ENCODE measurements around the gene CDC5L.
A peak's percentile ranks its signal among the peaks of the same experiment; 100 is the strongest.

CDC5L gene

GRCh38 chr6:44373051-44373450 lies 14.5 kb upstream of the CDC5L start:
- DNase-seq, result no peak

DNA sequence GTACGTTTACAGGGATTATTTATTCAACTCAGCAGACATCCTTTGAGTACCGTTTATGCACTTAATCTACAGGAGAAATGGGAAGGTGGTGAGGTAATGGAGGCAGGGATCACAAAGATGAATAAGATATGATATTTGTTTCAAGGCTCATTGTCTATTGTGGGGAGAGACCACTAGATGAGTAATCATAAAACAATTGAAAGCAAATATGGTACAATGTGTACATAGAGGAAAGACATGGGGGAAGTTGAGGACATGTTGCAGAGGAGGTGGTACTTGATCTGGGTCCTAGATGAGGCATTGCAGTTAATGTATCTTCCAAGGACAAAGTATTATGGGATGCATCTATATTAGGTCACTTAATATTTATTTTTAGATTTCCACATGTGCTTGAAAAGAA lies 13.7 kb upstream of the CDC5L start:
- DNase-seq, result no peak

GRCh38 chr6:44375071-44375470 lies 12.4 kb upstream of the CDC5L start:
- DNase-seq, result no peak

DNA sequence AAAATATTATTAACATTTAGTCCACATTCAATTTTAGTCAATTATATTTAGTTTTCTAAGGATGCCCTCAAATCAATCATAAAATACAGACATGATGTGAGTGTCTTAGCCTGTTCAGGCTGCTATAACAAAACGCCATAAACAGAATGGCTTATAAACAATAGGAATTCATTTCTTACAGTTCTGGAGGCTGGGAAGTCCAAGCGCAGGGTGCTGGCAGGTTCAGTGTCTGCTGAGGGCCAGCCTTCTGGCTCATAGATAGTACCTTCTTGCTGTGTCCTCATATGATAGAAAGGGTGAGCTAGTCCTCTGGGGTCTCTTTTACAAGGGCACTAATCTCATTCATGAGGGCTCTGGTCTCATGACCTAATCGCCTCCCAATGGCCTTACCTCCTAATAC lies 10.0 kb upstream of the CDC5L start:
- no peak for DNase-seq

DNA sequence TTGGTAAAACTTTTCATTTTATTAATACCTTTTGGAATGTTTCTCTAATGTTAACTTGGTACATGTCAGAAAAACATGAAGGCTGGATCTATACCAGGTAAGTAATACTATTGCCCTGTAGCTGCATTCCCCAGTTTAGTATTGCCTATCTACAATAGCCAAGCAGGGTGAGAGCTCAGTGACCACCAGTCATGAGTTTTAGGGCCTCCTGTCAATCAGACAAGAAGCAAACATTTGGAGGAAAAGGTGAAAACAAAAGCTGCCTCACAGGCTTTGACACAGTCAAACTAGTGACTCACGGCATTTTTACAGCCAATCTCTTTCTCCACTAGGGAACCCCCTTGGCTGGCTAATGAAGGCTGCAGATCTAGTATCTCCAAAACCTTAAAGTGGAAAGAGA lies 9.5 kb upstream of the CDC5L start:
- DNase-seq, result no peak

DNA sequence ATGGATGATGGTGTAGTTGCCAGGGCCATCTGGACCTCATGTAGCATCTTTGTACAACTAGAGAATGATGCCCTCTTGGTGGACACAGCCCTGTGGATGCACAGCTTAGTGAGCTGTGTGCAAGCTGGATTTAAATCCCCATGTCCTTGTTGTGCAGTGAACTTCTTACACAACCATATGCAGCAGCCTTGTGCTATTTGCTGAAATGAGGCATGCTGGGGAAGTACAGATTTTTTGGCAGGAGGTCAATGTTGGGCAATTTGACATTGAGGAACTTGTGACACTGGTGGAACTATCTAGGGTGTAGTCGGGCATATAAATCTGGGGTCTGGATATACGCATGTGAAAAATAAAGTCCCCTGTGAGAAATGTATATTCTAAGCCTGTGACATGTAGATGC lies 5.8 kb upstream of the CDC5L start:
- peak in 8 of 58 donors; percentile 2 to 33 (median 6) for DNase-seq

DNA sequence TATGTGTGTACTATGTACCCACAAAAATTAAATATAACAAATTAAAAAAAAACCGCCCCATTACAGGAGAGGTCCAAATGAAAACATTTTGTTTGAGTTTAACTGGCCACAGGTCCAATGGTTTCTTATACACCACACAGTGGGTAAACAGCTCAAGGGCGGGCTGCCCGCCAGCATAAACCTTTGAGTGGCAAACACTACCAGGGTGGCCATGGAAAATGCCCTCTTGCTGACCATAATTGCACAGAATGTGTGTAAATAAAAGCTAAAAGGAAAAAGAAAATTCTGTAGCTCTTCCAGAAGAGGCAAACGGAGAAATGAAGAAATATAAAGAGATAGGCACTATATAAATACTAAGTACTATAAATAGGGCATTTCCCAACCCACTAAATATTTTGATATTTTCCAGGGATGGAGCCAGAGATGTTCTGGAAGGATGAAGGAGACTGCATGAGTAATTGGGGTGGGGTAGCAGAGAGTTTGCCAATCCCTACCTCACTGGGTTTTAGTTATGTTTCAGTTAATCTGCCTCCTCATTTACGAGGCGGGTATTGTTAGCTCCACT lies 1.1 kb upstream of the CDC5L start:
- DNase-seq, result no peak

- DNase-seq, result peak in 3 of 58 donors; percentile 28 to 64 (median 34)
Measured at GRCh38 chr6:44386929-44387345, 569 bp upstream of the CDC5L start.

DNA sequence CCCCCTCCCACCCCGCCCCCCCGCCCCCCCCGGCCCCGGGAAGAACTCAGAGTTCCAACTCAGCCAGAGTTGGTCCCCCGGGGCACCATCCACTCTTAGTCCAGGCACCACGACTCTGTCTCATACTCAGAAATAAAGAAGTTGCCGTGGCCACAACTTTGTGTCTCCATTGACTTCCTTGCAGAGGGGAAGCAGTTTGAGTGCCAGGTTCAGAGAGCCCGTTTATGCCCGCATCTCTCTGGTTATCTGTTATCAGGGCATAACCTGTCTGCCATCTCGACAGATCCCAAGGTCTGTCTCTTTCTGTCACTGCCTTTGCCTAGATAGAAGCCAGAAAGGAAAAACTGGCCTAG lies 605 bp downstream of the CDC5L start:
- DNase-seq, result peak in 2 of 58 donors; percentile 29 to 50

- DNase-seq, result no peak
Measured at GRCh38 chr6:44388887-44389286, 1.4 kb downstream of the CDC5L start.

DNA sequence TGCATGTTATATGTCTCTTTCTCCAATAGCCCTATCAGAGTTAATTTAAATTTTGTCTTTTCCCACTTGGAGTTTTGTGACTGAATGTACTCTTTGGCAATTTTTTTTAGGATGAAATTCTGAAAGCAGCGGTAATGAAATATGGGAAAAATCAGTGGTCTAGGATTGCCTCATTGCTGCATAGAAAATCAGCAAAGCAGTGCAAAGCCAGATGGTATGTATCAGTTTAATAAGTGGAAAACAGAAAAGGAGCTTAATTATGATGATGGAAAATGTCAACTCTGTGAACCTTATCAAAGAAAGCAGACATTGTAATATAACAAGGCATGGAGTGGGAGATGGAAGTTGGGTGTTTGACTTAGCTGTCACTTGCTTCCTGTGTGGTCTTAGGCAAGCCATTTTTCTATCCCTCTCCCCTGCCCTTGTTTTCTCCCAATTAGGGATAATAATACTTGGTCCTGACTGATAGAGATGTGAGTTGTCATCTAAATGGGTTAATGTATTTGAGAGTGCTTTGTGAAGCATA lies 2.7 kb downstream of the CDC5L start:
- no peak for DNase-seq

DNA sequence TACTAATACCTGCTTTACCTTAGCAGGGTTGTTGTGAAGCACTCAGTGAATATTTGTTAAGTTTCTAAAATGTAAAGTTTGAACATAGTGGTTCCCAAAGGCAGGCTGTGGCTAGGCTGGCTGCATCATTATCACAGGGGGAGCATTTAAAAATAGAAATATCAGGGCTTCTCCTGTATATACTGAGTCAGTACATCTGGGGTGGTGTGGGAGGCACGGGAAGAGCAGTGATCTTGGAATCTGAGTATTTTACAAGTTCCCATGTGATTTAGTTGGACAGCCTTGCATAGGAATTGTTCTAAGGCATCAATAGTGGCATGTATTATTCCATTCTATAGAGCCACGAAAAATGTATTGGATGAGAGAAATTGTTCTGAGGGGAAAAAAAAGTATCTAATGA lies 8.0 kb downstream of the CDC5L start:
- DNase-seq, result no peak

GRCh38 chr6:44396968-44397367 lies 9.5 kb downstream of the CDC5L start:
- peak in 2 of 58 donors; percentile 2 to 3 for DNase-seq

GRCh38 chr6:44397424-44398164 lies 10.1 kb downstream of the CDC5L start:
- peak in 1 of 58 donors; percentile 15 for DNase-seq

GRCh38 chr6:44399991-44400390 lies 12.5 kb downstream of the CDC5L start:
- no peak for DNase-seq

GRCh38 chr6:44400572-44400971 lies 13.1 kb downstream of the CDC5L start:
- DNase-seq, result no peak

- no peak for DNase-seq
Measured at GRCh38 chr6:44401138-44401537, 13.6 kb downstream of the CDC5L start.

DNA sequence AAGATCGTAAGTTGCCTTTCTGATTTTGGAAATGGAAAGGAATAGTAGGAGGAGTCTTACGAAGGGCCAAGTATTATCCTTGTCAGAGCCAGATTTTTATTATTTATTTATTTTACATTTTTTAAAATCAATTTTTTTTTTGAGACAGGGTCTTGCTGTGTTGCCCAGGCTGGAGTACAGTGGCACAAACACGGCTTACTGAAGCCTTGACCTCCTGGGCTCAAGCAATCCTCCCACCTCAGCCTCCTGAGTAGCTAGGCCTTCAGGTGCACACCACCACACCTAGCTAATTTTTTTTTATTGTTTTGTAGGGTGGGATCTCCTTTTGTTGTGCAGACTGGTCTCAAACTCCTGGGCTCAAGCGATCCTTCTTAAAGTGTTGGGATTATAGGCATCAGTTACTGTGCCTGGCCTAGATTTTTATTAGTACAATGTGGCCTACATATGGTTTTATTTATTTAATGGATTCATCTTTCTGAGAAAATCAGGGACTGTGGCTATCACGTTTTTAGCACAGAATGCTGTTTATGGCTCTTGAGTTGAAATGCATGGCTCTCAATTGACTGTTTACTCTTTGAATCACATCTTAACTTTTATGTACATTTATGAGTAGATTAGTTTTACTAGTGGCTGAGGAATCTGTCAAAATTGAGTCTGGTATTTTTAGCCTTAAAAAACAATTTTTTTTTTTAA lies 16.7 kb downstream of the CDC5L start:
- DNase-seq, result no peak

- DNase-seq, result no peak
Measured at GRCh38 chr6:44404715-44405099, 17.2 kb downstream of the CDC5L start.

GRCh38 chr6:44407951-44408670 lies 20.6 kb downstream of the CDC5L start:
- DNase-seq, result peak in 1 of 58 donors; percentile 5

DNA sequence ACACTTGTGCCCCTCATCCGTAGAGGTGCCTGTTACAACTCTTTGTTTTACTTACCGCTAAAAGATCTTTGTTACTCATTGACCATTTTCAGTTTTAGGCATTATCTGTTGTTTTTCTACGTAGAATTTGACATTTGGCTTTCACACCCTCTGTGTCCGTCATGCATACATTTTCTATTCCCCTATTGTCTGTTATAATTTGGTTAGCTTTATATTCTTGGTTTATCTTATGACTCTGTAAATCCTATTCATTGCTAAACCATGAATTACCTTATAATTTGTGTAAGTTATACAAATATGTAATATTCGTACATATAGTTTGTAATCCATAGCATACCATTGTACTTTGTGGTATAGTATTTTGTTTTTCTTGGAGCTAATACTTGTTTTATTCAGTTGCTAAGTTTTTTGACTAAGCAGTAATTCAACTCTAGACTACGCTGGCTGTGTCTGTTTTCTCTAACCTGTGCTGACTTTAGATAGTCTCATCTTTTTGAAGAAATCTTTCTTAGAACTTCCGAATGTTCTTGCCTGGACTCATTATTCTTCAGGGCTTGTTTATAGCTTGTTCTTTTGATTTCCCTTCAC lies 21.8 kb downstream of the CDC5L start:
- DNase-seq, result no peak

Measured in anterior cingulate cortex (tissue), 58 donors.